PC-9 (cell line): ENCODE results near the gene ABLIM2.

Experiments
- CTCF ChIP-seq: fragments of 200-600 bp; sonication (generic); conservative IDR thresholded peaks from 2 replicates; pipeline ENCODE4 v1.6.1; 2017; ENCODE audit warnings: mixed run types, antibody characterized with exemption, mild to moderate bottlenecking, moderate library complexity
- EZH2 ChIP-seq: fragments of 200-600 bp; sonication (generic); IDR thresholded peaks from 2 replicates; pipeline ENCODE4 v1.8.0; 2017; ENCODE audit warnings: antibody characterized with exemption, low read depth

GRCh38 chr4:8130346-8131066 is 28.1 kb downstream of the ABLIM2 start:
- no peak for TF ChIP-seq CTCF
- no peak for TF ChIP-seq EZH2
